GM18858 (cell line): Measurements from ENCODE around the gene MORN1.

Source experiments
- ATAC-seq: cut with Tn5 transposase; IDR thresholded peaks from one replicate; pipeline ENCODE4 v1.9.1; 2021; ENCODE audit not compliant: unreplicated experiment

The MORN1 gene

DNA sequence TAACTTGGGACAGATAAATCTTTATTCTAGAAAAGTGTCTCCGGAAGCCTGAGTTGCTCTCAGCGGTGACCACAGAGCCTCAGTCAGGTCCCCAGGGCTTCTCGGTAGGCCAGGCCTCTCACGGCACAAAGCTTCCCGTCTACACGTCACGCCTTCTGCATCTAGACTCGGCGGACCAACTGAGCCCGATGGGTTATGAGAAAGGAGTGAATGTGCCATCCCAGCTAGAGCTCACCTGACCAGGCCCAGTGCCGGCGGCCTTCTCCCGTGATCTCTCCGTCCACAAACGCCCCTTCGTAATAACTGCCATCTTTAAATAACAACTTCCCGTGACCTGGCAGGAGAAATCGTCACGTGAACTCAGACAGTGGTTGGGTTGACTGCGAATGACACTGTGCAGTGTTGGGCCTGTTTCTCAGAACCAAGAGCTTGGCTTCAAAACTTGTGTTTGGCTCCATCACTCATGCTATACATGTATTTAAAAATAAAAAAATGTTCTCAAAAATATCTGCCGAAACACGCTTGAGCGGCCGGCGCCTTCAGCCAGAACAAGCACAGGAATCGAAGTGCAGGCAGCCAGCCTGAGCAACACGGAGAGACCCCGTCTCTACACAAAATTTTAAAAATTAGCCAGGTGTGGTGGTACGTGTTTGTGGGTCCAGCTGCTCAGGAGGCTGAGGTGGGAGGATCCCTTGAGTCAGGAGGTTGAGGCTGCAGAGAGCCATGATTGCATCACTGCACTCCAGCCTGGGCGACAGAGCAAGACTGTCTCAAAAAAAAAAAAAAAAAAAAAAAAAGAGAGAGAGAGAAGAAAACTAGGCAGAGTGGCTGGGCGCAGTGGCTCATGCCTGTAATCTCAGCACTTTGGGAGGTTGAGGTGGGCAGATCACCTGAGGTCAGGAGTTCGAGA lies 3.1 kb downstream of the MORN1 start:
- ATAC-seq, result no peak

DNA sequence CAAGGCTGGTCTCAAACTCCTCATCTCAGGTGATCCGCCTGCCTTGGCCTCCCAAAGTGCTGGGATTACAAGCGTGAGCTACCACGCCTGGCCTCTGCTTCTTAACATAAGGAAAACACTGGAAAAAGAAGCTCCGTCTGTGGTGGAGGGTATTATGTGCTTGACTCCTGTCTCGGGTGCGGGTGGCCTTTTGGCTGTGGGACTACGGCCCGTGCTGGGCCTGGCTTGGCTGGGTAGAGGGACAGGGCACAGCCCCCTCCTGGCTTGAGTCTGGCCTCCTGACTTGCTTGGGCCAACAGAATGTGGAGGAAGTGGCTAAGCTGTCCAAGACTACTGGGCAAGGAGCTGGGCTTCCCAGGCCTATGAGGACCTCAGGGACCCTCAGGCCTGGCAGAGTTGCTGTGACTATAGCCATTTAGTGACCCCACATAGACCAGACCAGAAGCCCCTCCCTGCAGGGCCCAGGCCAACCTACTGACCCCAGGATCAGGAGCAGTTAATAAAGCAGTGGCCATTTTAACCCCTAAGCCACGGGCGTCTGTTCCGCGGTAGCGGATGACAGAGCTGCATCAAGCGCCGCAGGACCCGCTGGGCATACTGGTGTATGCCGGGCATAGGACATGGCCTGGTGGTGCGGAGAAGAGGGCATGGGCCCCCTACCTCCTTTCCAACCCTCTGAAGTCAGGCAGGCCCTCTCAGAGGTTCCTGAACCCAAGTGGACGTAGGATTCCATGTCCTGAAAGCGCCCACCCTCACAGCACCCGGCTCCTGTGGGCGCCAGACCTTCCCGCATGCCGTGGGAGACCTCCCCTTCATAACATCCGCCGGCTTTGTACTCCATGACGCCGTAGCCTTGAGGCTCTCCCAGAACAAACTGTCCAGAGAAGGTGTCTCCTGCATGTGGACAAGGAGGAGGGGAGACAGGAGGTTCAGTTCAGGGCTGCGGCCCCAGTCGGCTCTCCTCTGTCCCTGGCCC lies 4.4 kb downstream of the MORN1 start:
- ATAC-seq, result no peak

GRCh38 chr1:2385606-2386280 lies 5.6 kb downstream of the MORN1 start:
- no peak for ATAC-seq

DNA sequence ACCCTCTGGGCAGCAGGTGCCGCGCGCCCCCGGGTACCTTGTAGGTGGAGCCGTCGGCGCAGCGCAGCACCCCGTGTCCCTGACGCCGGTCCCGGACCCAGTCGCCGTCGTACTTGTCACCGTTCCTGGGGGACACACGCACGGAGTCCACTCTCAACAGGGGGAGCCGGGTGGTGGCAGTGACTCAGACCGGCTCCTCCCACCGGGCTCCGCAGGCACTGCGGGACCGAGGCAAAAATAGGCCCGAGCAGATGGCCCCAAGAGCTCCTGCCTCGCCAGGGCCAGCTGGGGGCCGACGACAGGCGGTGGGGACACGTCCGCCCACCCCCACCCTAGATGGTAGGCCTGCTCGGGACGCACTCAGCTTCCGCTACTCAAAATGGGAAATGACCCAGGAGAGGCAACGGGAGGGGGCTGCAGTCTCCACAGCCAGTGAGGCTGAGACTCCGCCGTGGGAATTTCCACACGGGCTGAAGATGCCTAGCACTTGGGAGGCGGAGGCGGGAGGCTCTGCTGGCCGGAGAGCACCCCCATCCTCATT lies 6.3 kb downstream of the MORN1 start:
- ATAC-seq, result no peak

- ATAC-seq, result no peak
Observed at GRCh38 chr1:2384130-2384860, 7.1 kb downstream of the MORN1 start.

DNA sequence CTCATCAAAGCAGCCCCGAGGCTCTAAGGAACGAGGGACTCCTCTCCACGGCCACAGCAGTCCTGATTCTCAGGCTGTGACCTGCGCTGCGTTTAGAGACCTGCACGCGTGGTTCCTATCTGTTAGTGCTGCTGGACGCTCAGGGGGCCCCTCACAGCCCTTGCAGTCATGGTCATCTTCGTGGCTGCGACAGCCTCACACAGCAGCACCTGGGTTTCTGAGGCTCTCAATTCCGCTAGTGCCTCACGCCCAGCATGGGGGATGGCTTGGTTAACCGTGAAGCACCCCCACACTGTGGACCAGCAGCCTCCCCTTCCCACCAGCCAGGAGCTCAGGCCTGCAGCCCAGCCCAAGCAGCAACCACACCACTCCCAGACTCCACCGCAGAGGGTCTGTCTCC lies 7.8 kb downstream of the MORN1 start:
- ATAC-seq, result no peak

DNA sequence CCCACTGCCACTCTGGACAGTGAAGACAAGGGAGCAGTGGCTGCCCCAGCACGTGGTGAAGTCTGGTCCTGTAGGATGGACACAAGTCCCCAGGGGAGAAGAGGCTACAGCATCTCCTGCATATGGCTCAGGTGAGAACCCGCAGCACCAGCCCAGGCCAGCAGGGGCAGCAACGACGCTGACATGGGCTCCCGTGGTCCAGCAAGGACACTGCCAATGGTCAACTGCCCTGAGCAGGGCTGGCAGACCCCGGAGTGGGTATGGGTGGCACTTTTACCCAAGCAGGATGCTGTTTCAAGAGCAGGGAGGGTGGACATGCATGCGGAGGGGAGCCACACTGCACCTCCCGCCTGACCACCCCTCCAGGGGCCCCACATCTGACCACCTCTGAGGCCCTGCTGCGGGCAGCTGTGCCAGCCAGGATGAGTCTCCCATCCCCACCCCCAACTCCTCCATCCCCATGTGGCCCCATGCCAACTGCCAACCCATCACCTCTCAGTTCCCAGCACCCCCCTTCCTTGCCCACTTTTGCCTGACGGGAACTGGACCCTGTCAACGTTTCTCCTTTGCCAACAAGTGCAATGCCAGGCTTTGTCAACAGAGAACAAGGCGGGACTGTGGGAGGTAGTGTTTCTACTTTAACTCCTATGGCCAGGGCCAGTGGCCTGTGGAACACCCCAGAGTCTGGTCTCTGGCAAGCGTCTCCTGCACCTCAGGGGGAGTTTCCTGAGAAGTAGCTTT lies 8.6 kb downstream of the MORN1 start:
- no peak for ATAC-seq

DNA sequence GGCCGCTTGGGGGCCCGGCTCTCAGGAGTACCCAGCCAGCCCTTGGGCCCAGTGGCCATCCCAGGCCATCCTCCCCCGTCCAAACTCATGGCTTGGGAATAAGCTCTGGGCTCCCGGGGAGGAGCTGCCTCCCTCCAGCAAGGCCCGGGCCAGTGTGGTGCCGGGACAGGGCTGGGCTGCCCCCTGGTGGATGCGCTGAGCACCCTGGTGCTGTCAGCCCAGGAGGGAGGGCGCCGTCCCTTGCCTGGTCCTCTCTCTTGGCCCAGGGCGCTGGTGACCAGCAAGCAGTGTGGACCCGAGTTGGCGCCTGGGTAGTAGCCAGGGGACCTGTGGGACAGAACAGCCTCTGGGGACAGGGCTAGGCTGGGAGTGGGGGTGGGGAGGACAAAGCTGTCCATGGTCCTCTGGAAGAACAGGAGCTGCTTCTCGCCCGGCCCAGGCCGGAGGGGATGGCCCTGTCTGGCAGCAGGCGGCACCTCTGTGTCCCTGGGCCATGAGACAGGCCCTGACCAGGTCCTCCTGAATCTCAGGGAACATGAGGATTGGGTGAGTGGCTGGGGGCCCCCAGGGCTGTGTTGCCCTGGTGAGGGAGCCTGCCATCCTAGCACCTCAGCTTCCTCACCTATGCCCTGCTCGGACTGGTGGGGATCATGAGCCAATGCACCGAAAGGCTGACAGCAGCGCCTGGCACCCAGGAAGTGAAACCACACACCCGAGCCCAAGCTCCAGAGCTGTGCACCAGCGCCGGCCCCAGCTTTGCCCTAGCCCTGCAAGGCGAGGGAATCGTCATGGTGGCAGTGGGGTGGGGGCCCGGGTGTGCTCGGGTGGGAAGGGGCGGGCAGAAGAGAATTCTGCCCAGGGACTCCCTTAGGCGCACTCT lies 9.4 kb downstream of the MORN1 start:
- ATAC-seq, result no peak

DNA sequence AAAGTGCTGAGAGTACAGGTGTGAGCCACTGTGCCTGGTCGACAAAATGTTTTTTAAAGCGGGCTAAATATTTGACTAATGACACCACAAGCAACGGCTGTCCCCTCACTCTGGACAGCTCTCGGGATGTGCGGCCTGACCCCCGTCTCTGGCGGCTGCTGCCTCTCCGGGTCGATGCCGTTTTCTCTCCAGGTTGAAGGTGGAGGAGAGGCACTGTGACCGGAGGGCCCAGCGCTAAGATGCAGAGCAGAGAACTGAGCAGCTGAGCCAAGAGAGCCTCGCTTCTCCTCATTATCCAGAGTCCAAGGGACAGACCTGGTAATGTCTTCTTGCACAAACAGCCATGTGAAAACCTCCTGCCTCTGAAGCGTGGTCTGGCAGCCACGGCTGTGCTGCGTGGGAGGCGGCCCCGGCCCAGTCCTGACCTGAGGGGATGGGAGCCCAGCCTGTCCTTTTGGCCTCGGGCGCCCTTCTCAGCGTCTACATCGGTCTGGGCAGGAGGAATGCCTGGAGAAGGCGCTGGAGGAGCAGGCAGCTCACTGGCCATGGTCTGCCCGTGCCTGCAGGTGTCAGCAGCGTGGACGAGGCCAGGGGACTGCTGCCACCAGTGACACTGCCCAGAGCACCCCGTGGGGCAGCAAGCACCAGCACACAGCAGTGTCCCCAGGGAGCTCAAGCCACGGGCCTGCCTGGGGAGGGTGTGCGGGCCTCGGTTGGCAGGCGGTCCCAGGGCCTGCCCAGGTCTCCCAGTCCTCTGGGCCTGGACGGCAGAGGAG lies 10.3 kb downstream of the MORN1 start:
- no peak for ATAC-seq

DNA sequence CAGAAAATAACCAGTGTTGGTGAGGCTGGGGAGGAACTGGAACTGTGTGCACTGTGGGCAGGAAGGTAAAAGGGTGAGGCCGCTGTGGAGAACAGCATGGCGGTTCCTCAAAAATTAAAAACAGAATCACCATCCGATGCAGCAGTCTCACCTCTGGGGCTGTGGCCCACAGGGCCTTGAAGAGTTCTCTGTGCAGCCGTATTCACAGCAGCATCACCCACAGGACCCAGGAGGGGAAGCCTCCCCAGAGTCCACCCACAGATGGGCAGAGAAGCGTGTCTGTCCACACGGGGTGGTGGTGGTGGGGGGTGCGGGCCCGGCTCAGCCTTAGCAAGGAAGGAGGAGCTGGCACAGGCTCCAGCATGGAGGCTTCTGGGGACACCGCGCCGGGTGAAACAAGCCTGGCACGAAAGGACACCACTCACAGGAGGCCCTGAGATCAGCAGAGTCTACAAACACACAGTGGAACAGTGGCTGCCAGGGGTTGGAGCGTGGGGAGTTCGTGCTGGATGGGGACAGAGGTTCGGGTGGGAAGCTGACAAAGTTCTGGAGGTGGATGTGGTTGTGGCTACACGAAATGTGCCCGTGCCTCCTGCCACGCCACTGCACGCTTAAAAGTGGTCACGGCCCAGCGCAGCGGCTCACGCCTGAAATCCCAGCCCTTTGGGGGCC lies 11.5 kb downstream of the MORN1 start:
- ATAC-seq, result no peak

DNA sequence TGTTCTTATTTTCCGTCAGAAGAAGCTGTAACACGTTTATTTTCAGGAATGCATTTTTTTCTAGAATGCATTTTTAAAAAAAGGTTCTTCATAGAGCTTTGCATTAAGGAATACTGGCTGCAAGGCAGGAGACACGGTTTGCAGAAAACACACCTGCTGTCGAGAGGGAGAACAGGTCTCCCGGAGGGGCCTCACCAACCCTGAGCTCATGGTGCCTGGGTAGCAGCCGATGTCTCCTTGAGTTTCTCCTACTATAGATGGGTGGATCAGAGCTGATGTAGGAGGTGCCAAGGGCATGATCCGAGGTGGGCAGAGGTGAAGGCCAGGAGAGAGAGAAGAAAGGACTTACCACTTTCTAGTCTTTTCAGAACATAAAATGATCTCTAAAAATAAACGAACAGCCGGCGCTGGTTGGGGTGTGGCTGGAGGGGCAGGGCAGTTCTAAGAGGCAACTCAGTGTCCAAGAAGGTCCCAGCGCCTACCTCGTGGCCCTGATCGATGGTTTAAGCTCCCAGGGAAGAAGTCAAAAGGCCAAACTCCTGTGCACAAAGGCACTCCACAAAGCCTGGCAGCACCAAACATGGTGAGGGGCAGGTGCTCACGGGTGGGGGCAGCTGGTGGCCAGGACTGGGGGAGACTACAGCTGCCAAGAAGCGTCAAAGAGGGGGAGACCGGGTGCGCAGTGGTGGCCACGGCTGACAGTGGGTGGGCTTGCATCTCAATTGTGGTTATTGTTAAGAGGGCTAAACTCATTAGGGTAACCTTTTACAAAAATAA lies 12.2 kb downstream of the MORN1 start:
- ATAC-seq, result no peak

- ATAC-seq, result no peak
Observed at GRCh38 chr1:2378441-2378851, 12.9 kb downstream of the MORN1 start.

- ATAC-seq, result no peak
Observed at GRCh38 chr1:2377751-2378440, 13.5 kb downstream of the MORN1 start.

GRCh38 chr1:2376931-2377672 lies 14.3 kb downstream of the MORN1 start:
- no peak for ATAC-seq

GRCh38 chr1:2376261-2376741 lies 15.1 kb downstream of the MORN1 start:
- ATAC-seq, result no peak
